Naive B cell (primary cell): Measurements from ENCODE around the gene SEC24D. TPM values are rescaled to one million over a fixed set of nuclear protein-coding genes. Genes with fewer than 3 reads are reported as not detected.
A peak's percentile ranks its signal among the peaks of the same experiment; 100 is the strongest.

Experiments
- ATAC-seq, 2 donors: fragments of 150-1000 bp; cut with Tn5 transposase; 2 replicates each; pipeline ENCODE4 v1.10.0; 2021; ENCODE audit warnings: low read depth in 2 of 2, mild to moderate bottlenecking in 2 of 2, moderate library complexity in 2 of 2
- DNase-seq: peaks from one replicate; pipeline ENCODE4 v3.0.0; 2022
- H3K27ac Mint-ChIP-seq, 6 donors: one replicate each; pipeline ENCODE4 v1.8.0; 2020 to 2022; ENCODE audit warnings: mild to moderate bottlenecking in 6 of 6, mixed read lengths in 6 of 6, moderate library complexity in 5 of 6, inconsistent platforms in 2 of 6
- H3K27me3 Mint-ChIP-seq, 3 donors: one replicate each; pipeline ENCODE4 v1.8.0; 2021 to 2022; ENCODE audit warnings: mixed read lengths in 3 of 3, mild to moderate bottlenecking in 1 of 3
- H3K36me3 Mint-ChIP-seq, 2 donors: one replicate each; pipeline ENCODE4 v1.8.0; 2020 to 2022; ENCODE audit warnings: mixed read lengths in 2 of 2, inconsistent platforms in 1 of 2, mild to moderate bottlenecking in 1 of 2
- H3K4me1 Mint-ChIP-seq, 3 donors: one replicate each; pipeline ENCODE4 v1.8.0; 2020 to 2022; ENCODE audit warnings: mixed read lengths in 3 of 3, inconsistent platforms in 1 of 3, mild to moderate bottlenecking in 1 of 3, moderate library complexity in 1 of 3
- H3K4me3 Mint-ChIP-seq, 8 donors: one replicate each; pipeline ENCODE4 v1.8.0; 2020 to 2022; ENCODE audit warnings: mild to moderate bottlenecking in 8 of 8, mixed read lengths in 8 of 8, moderate library complexity in 8 of 8, inconsistent platforms in 2 of 8
- H3K9me3 Mint-ChIP-seq, 7 donors: one replicate each; pipeline ENCODE4 v1.8.0; 2020 to 2022; ENCODE audit warnings: mixed read lengths in 7 of 7, mild to moderate bottlenecking in 5 of 7, inconsistent platforms in 2 of 7, moderate library complexity in 1 of 7
- polyA plus RNA-seq, 6 donors: library from polyadenylated mRNA; unstranded; fragments of 300-500 nt; fragmentation: Illumina TruSeq; gene quantifications; one replicate each; pipeline ENCODE4 v1.2.3, GENCODE V29; 2021; ENCODE audit warnings: low read depth in 6 of 6

Gene SEC24D
- polyA plus RNA-seq, 6 donors from 2014 or later, result 10.7 to 13.8 (median 11.3) TPM

DNA sequence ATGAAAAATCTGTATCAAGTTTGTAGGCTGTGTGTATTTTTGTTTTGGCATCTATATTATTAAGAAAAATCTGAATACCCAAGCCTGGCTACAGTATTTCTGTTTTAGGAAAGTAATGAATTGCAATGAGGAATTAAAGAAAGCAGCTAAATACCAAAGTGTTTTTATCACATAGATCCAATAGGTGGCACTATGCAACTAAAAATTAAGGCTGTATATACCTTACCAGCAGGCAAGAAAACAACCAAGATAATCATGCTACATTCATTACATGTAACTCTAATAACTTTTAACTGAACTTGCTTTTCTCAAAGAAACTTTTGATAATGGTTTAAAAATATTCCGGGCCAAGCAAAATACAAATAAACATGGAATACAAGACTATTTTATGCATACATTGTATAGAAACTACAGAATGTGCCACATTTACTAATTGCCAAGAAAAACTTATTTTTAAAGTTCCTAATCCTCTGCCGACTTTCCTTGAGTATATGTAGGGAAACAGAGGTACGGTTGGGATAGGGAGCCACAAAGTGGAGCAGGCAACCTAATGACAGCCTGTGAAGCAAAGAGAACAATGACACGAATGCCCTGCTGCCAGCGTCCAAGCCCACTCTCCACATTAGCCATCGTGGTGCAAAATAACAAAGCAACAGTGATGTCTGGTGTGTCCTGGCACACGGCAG, 63.7 kb downstream of the SEC24D start:
- DNase-seq (peak; percentile 29), ATAC-seq (peak; percentile 43 to 63)
- no peak overlapping the region for H3K4me3 Mint-ChIP-seq
- H3K27ac Mint-ChIP-seq, result no peak overlapping the region
- no peaks in the 10 kb centered on the region for H3K27me3 Mint-ChIP-seq
- H3K4me1 Mint-ChIP-seq, result no peaks in the 10 kb centered on the region
- no peaks in the 10 kb centered on the region for H3K36me3 Mint-ChIP-seq
- H3K9me3 Mint-ChIP-seq, result no peaks in the 10 kb centered on the region

DNA sequence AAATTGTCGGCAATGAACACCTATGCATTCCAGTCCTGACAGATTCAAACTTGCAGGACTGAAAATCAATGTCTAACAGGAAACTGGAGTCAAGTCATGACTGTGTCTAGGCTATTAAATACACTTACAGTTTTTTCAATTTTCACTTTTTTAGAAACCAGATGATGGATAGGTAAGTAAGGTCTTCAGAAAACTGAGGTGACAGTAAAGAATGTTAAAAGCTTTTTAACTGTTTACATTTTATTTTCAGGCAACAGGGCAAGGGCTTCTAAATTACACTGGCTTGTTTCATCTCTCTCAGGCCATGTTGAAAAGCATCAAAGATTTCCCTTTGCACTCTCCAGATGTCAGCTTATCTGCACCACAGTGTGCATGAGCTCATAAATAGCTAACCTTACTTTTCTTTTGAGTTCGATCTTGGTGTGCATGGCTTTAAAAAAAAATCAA, 65.2 kb downstream of the SEC24D start:
- H3K4me1 Mint-ChIP-seq, result no peaks in the 10 kb centered on the region
- H3K27me3 Mint-ChIP-seq, result no peaks in the 10 kb centered on the region
- H3K4me3 Mint-ChIP-seq, result no peak overlapping the region
- no peaks in the 10 kb centered on the region for H3K9me3 Mint-ChIP-seq
- ATAC-seq (no peak), DNase-seq (no peak)
- no peak overlapping the region for H3K27ac Mint-ChIP-seq
- peaks cover 0 to 6% of the 10 kb centered on the region in 2 donors for H3K36me3 Mint-ChIP-seq

DNA sequence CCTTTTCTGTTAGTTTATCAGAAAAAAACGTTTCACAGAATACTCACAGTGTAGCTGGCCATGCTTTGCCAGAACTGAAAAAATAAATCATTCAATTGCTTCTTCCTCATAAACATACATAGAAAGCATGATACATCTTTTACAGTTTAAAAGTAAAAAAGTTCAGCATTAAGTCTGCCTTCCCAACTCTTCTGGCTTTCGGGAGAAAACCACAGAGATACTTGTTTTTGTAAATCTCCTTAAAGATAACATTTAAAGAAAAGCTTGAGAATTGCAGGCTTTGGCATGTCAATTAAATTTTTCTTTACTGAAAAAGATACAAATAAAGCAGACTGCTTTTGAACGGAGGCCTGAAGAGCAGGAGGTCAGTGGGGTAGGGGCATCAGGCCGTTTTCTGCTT, 66.8 kb downstream of the SEC24D start:
- no peak overlapping the region for H3K4me3 Mint-ChIP-seq
- H3K4me1 Mint-ChIP-seq, result no peaks in the 10 kb centered on the region
- H3K9me3 Mint-ChIP-seq, result no peaks in the 10 kb centered on the region
- peaks cover 1 to 8% of the 10 kb centered on the region in 2 donors for H3K36me3 Mint-ChIP-seq
- ATAC-seq, result no peak
- DNase-seq, result no peak
- no peak overlapping the region for H3K27ac Mint-ChIP-seq
- no peaks in the 10 kb centered on the region for H3K27me3 Mint-ChIP-seq

DNA sequence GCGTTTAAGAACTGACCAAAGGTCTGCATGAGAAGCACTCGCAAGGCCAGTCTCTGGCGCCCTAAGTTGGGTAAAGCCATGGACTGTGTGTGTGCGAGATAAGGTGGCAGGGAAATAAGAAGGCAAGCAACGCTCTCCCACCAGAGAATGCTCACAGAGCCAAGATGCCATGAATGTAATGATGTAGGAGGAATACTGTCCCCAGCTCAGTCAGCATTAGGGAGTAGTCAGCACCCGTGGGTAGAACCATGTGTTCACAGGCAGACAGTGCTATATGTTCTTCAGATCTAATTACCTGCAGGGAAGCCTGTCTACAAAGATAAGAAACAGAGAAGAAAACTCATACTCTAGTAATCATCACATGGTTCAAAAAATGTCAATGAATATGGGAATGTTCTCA, 68.8 kb downstream of the SEC24D start:
- peaks cover 9 to 16% of the 10 kb centered on the region in 2 donors for H3K36me3 Mint-ChIP-seq
- no peak overlapping the region for H3K27ac Mint-ChIP-seq
- ATAC-seq (no peak), DNase-seq (no peak)
- H3K4me1 Mint-ChIP-seq, result no peaks in the 10 kb centered on the region
- no peaks in the 10 kb centered on the region for H3K27me3 Mint-ChIP-seq
- no peak overlapping the region for H3K4me3 Mint-ChIP-seq
- H3K9me3 Mint-ChIP-seq, result no peaks in the 10 kb centered on the region

- H3K4me3 Mint-ChIP-seq, result no peak overlapping the region
- H3K27me3 Mint-ChIP-seq, result no peaks in the 10 kb centered on the region
- ATAC-seq (no peak), DNase-seq (no peak)
- H3K9me3 Mint-ChIP-seq, result no peaks in the 10 kb centered on the region
- H3K27ac Mint-ChIP-seq, result no peak overlapping the region
- peaks cover 6 to 9% (median 7%) of the 10 kb centered on the region in 3 donors for H3K4me1 Mint-ChIP-seq
- H3K36me3 Mint-ChIP-seq, result peaks cover 9 to 16% of the 10 kb centered on the region in 2 donors
These were observed 70.5 kb downstream of the SEC24D start for GRCh38 chr4:118765399-118765798.

DNA sequence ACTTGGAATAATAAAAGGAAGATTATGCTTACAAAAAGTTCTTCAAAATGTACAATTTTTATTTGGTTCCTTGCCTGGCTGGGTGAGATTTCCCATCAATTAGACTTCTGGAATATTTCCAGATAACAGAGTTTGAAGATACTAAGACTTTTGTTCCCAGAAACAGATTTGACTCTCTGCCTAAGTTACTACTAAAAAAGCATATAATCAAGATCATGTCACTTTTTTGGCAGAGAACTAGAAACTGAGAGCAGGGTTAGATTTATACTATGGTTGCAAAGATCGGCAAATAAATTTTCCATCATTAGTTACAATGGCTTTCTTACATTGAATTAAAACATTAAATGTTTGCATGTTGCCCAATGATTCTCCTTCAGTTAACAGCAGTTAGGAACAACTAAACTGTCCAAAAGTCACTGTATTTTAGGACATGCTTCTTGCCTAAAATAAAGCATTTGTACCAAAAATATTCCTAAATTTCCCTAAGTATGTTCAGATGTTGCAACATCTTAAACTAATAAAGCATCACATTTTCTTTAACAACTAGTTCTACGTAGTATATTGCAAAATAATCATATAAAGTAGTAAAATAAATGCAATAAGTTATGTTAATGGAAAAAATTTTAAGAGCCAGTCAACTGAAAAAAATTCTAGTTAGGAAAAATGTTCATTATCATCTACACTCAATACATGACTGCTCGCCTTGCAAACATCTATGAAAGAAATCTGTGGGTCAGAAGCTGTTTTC, 73.0 kb downstream of the SEC24D start:
- peaks cover 21 to 23% (median 22%) of the 10 kb centered on the region in 3 donors for H3K4me1 Mint-ChIP-seq
- no peak overlapping the region for H3K27ac Mint-ChIP-seq
- H3K27me3 Mint-ChIP-seq, result no peaks in the 10 kb centered on the region
- no peaks in the 10 kb centered on the region for H3K9me3 Mint-ChIP-seq
- H3K4me3 Mint-ChIP-seq, result no peak overlapping the region
- H3K36me3 Mint-ChIP-seq, result peaks cover 9 to 20% of the 10 kb centered on the region in 2 donors
- DNase-seq (no peak), ATAC-seq (no peak)

DNA sequence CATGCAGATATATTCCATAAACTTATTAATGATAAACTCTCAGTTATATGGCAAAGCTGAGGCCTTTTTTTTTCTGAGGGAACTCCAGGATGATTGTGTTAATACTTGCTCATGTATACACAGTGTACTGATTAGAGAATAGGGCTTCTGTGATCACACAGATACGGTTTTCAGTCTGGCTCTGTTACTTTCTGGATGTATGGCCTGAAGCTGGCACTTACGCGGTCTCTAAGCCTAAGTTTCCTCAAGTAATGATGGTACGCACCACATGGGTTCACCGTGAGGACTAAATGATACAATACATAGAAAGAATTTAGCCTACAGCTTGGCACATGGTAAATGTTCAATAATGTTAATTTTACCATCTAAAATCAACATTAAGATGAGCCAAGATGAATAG, 73.8 kb downstream of the SEC24D start:
- peak overlapping the region in 1 of 6 donors; percentile 24 for H3K27ac Mint-ChIP-seq
- no peaks in the 10 kb centered on the region for H3K27me3 Mint-ChIP-seq
- ATAC-seq, result no peak
- no peaks in the 10 kb centered on the region for H3K9me3 Mint-ChIP-seq
- H3K4me1 Mint-ChIP-seq, result peaks cover 21 to 23% (median 22%) of the 10 kb centered on the region in 3 donors
- H3K4me3 Mint-ChIP-seq, result no peak overlapping the region
- H3K36me3 Mint-ChIP-seq, result peaks cover 9 to 26% of the 10 kb centered on the region in 2 donors
- no peak for DNase-seq

GRCh38 chr4:118761397-118762016, 74.4 kb downstream of the SEC24D start:
- Mint-ChIP-seq H3K9me3 (no peaks in the 10 kb centered on the region), H3K36me3 (peaks cover 9 to 24% of the 10 kb centered on the region in 2 donors), H3K27ac (peak overlapping the region in 2 of 6 donors; percentile 15 to 39), H3K4me1 (peaks cover 21 to 23% (median 22%) of the 10 kb centered on the region in 3 donors), H3K27me3 (no peaks in the 10 kb centered on the region), H3K4me3 (peak overlapping the region in 1 of 8 donors; percentile 10)
- ATAC-seq (no peak), DNase-seq (no peak)

DNA sequence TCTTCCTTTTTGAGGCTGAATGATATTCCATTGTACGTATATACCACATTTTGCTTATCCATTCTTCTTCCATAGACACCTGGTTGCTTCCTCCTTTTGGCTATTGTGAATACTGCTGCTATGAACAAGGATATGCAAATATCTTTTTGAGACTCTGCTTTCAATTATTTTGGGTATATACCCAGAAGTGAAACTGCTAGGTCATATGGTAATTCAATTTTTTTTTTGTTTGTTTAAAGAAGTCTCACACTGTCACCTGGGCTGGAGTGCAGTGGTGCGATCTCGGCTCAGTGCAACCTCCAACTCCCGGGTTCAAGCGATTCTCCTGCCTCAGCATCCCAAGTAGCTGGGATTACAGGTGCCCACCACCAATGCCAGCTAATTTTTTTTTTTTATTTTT, 75.4 kb downstream of the SEC24D start:
- ATAC-seq (peak; percentile 97 to 99), DNase-seq (peak; percentile 60)
- H3K36me3 Mint-ChIP-seq, result peaks cover 9 to 23% of the 10 kb centered on the region in 2 donors
- H3K9me3 Mint-ChIP-seq, result no peaks in the 10 kb centered on the region
- H3K4me3 Mint-ChIP-seq, result peak overlapping the region in 6 of 8 donors; percentile 17 to 71 (median 40)
- H3K27me3 Mint-ChIP-seq, result no peaks in the 10 kb centered on the region
- H3K4me1 Mint-ChIP-seq, result peaks cover 21 to 23% (median 22%) of the 10 kb centered on the region in 3 donors
- H3K27ac Mint-ChIP-seq, result peak overlapping the region in 3 of 6 donors; percentile 1 to 63 (median 34)

DNA sequence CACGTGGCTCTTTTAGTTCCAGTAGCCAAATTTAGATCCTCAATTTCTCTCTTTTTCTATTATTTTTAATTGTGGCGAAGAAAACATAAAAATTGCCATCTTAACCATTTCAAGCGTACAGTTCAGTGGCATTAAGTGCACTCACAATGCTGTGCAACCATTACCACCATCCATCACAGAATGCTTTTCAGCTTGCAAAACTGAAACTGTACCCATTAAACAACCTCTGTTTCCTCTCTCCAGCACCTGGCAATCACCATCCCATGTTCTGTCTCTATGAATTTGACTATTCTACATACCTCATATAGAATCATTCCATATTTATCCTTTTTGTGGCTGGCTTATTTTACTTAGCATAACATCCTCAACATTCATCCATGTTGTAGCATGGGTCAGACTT, 75.8 kb downstream of the SEC24D start:
- H3K27ac Mint-ChIP-seq, result peak overlapping the region in 2 of 6 donors; percentile 1 to 34
- H3K4me1 Mint-ChIP-seq, result peaks cover 21 to 23% (median 22%) of the 10 kb centered on the region in 3 donors
- no peaks in the 10 kb centered on the region for H3K27me3 Mint-ChIP-seq
- DNase-seq (no peak), ATAC-seq (peak; percentile 7 to 12)
- H3K9me3 Mint-ChIP-seq, result no peaks in the 10 kb centered on the region
- H3K4me3 Mint-ChIP-seq, result peak overlapping the region in 2 of 8 donors; percentile 21 to 23
- H3K36me3 Mint-ChIP-seq, result peaks cover 9 to 23% of the 10 kb centered on the region in 2 donors

- H3K27me3 Mint-ChIP-seq, result no peaks in the 10 kb centered on the region
- no peaks in the 10 kb centered on the region for H3K9me3 Mint-ChIP-seq
- peaks cover 9 to 23% of the 10 kb centered on the region in 2 donors for H3K36me3 Mint-ChIP-seq
- DNase-seq, result no peak
- H3K27ac Mint-ChIP-seq, result peak overlapping the region in 1 of 6 donors; percentile 15
- ATAC-seq, result no peak
- no peak overlapping the region for H3K4me3 Mint-ChIP-seq
- peaks cover 21 to 23% (median 22%) of the 10 kb centered on the region in 3 donors for H3K4me1 Mint-ChIP-seq
These were observed 76.4 kb downstream of the SEC24D start for GRCh38 chr4:118759481-118759880.

- no peak overlapping the region for H3K4me3 Mint-ChIP-seq
- no peaks in the 10 kb centered on the region for H3K9me3 Mint-ChIP-seq
- H3K4me1 Mint-ChIP-seq, result peaks cover 21 to 23% (median 22%) of the 10 kb centered on the region in 3 donors
- no peak for ATAC-seq
- no peak overlapping the region for H3K27ac Mint-ChIP-seq
- no peaks in the 10 kb centered on the region for H3K27me3 Mint-ChIP-seq
- H3K36me3 Mint-ChIP-seq, result peaks cover 0 to 13% of the 10 kb centered on the region in 2 donors
- no peak for DNase-seq
These were observed 77.6 kb downstream of the SEC24D start for GRCh38 chr4:118758293-118758692.

GRCh38 chr4:118757761-118758251, 78.1 kb downstream of the SEC24D start:
- H3K4me3 Mint-ChIP-seq, result no peak overlapping the region
- H3K9me3 Mint-ChIP-seq, result no peaks in the 10 kb centered on the region
- no peaks in the 10 kb centered on the region for H3K27me3 Mint-ChIP-seq
- DNase-seq (no peak), ATAC-seq (no peak)
- peaks cover 0 to 16% of the 10 kb centered on the region in 2 donors for H3K36me3 Mint-ChIP-seq
- H3K27ac Mint-ChIP-seq, result no peak overlapping the region
- H3K4me1 Mint-ChIP-seq, result peaks cover 21 to 23% (median 22%) of the 10 kb centered on the region in 3 donors
